Fibroblast of skin of abdomen (primary cell): Measurements from ENCODE around the gene PPAT.

ENCODE experiments used
- DNase-seq: peaks from one replicate; pipeline ENCODE4 v3.0.0-alpha.2; 2013

PPAT gene

GRCh38 chr4:56433280-56433679 is 2.1 kb downstream of the PPAT start:
- no peak for DNase-seq

- no peak for DNase-seq
Observed at GRCh38 chr4:56430203-56430602, 5.2 kb downstream of the PPAT start.

- DNase-seq = no peak
Observed at GRCh38 chr4:56427179-56427578, 8.2 kb downstream of the PPAT start.

GRCh38 chr4:56426273-56426672 is 9.1 kb downstream of the PPAT start:
- DNase-seq = no peak

- DNase-seq = no peak
Observed at GRCh38 chr4:56425518-56425917, 9.9 kb downstream of the PPAT start.

- DNase-seq = no peak
Observed at GRCh38 chr4:56424697-56425514, 10.5 kb downstream of the PPAT start.

GRCh38 chr4:56424176-56424575 is 11.2 kb downstream of the PPAT start:
- no peak for DNase-seq

- no peak for DNase-seq
Observed at GRCh38 chr4:56417396-56417795, 18.0 kb downstream of the PPAT start.

- DNase-seq = no peak
Observed at GRCh38 chr4:56416349-56416748, 19.1 kb downstream of the PPAT start.

- DNase-seq = peak; percentile 54
Observed at GRCh38 chr4:56414135-56414670, 21.2 kb downstream of the PPAT start.

GRCh38 chr4:56410247-56411062 is 25.0 kb downstream of the PPAT start:
- DNase-seq = peak; percentile 98

- DNase-seq = no peak
Observed at GRCh38 chr4:56409511-56410090, 25.8 kb downstream of the PPAT start.

GRCh38 chr4:56408978-56409377 is 26.4 kb downstream of the PPAT start:
- DNase-seq = no peak

GRCh38 chr4:56406151-56406550 is 29.3 kb downstream of the PPAT start:
- DNase-seq = no peak

GRCh38 chr4:56405016-56405415 is 30.4 kb downstream of the PPAT start:
- no peak for DNase-seq

GRCh38 chr4:56400560-56400959 is 34.9 kb downstream of the PPAT start:
- no peak for DNase-seq

GRCh38 chr4:56391270-56391669 is 44.1 kb downstream of the PPAT start:
- DNase-seq = no peak

GRCh38 chr4:56389558-56389957 is 45.9 kb downstream of the PPAT start:
- no peak for DNase-seq

- no peak for DNase-seq
Observed at GRCh38 chr4:56388306-56388705, 47.1 kb downstream of the PPAT start.

- peak; percentile 95 for DNase-seq
Observed at GRCh38 chr4:56387023-56388001, 48.1 kb downstream of the PPAT start, which contains the start of gene AASDH. Gene AASDH, minus strand, starts transcription at chr4:56387491. Its CDS starts 3,192 bp downstream, at chr4:56384299.

GRCh38 chr4:56386091-56386490 is 49.3 kb downstream of the PPAT start:
- no peak for DNase-seq

GRCh38 chr4:56375458-56375857 is 60.0 kb downstream of the PPAT start:
- no peak for DNase-seq
